Kidney (tissue), 14 donors: ENCODE results near the gene CLDN17. TPM values are rescaled to one million over a fixed set of nuclear protein-coding genes. Genes with fewer than 3 reads are reported as not detected.
A peak's percentile ranks its signal among the peaks of the same experiment; 100 is the strongest.

Source experiments
- DNase-seq, 5 donors: peaks; one replicate each; pipeline ENCODE4 v3.0.0-alpha.2; 2013 to 2020
- FAIRE-seq: peaks from 2 replicates; lab custom pipeline; 2012; peaks lifted over from hg19 to GRCh38; lab: Jason Lieb, UNC
- H3K27ac ChIP-seq, 2 donors: one replicate each; pipeline ENCODE4 v1.7.0; 2013; ENCODE audit warnings: low read depth in 2 of 2, low read length in 2 of 2, inconsistent platforms in 1 of 2
- H3K27me3 ChIP-seq: one replicate; pipeline ENCODE4 v1.7.1; 2013; ENCODE audit warnings: low read length, inconsistent platforms; ENCODE audit not compliant: control insufficient read depth, insufficient read depth
- H3K36me3 ChIP-seq, 3 donors: one replicate each; pipeline versions ENCODE4 v1.7.0 to v1.7.1; 2013; ENCODE audit warnings: low read length in 3 of 3, control low read depth in 1 of 3, inconsistent platforms in 1 of 3; ENCODE audit not compliant: insufficient read depth in 3 of 3, control insufficient read depth in 2 of 3
- H3K4me1 ChIP-seq, 3 donors: one replicate each; pipeline versions ENCODE4 v1.7.0 to v1.7.1; 2013; ENCODE audit warnings: low read length in 3 of 3, inconsistent platforms in 1 of 3, low read depth in 1 of 3; ENCODE audit not compliant: control insufficient read depth in 2 of 3, insufficient read depth in 2 of 3
- H3K4me3 ChIP-seq, 3 donors: one replicate each; pipeline versions ENCODE4 v1.7.0 to v1.8.1; 2013; ENCODE audit warnings: low read length in 3 of 3, control low read depth in 1 of 3, inconsistent platforms in 1 of 3
- H3K9ac ChIP-seq, 3 donors: one replicate each; pipeline versions ENCODE4 v1.7.0 to v1.7.1; 2013; ENCODE audit warnings: low read length in 3 of 3, control low read depth in 1 of 3, inconsistent platforms in 1 of 3
- H3K9me3 ChIP-seq, 3 donors: one replicate each; pipeline versions ENCODE4 v1.7.0 to v1.7.1; 2013; ENCODE audit warnings: low read length in 3 of 3, control low read depth in 1 of 3, inconsistent platforms in 1 of 3; ENCODE audit not compliant: control insufficient read depth in 2 of 3, insufficient read depth in 1 of 3
- CTCF ChIP-seq: IDR thresholded peaks from 3 replicates; pipeline ENCODE4 v1.5.1; 2012; ENCODE audit warnings: mild to moderate bottlenecking, moderate library complexity, borderline replicate concordance; ENCODE audit not compliant: insufficient read depth; ENCODE audit errors: extremely low read depth
- intact Hi-C: fragments of 100-400 bp; cut with DNase I; formaldehyde crosslinking; loops from one replicate; pipeline ENCODE4 v1.11.1; 2022
- polyA plus RNA-seq: library from polyadenylated mRNA; stranded (reverse); fragments of 350-450 nt; fragmentation: Illumina TruSeq; extraction: RNeasy Lipid Tissue Mini Kit (QIAGEN cat#74804); gene quantifications from one replicate; pipeline ENCODE4 v1.2.3, GENCODE V29; 2014; ENCODE audit warnings: low read depth, low replicate concordance; ENCODE audit not compliant: insufficient read depth
- total RNA-seq: library from RNA; stranded (reverse); fragmentation: NEBNext Ultra II Directional; extraction: Animal tissue kit (Norgen Biotek cat#: 25700); gene quantifications from one replicate; pipeline ENCODE4 v1.2.1, GENCODE V29; 2021
- donor health status: control.
- donor health status: control.
- donor health status: control.
- donor health status: control.
- donor health status: control.
- donor health status: DM: yes; HTN: yes; CAD: no.
- donor health status: Normal renal cell carcinoma (clear cell type).

Gene CLDN17
- total and polyA plus RNA-seq, 2 donors from 2014 or later: not detected

GRCh38 chr21:30194701-30195299, 28.2 kb upstream of the CLDN17 start:
- no peak for FAIRE-seq
- peak; percentile 35 for TF ChIP-seq CTCF
- intact Hi-C loops: no loop called here

GRCh38 chr21:30193201-30193600, 26.6 kb upstream of the CLDN17 start:
- no peak for TF ChIP-seq CTCF
- FAIRE-seq (no peak), DNase-seq (no peak)
- H3K27ac ChIP-seq: no peak overlapping the region
- no peaks in the 10 kb centered on the region for H3K4me1 ChIP-seq
- H3K27me3 ChIP-seq: no peaks in the 10 kb centered on the region
- no peak overlapping the region for H3K4me3 ChIP-seq
- H3K9ac ChIP-seq: no peak overlapping the region
- H3K9me3 ChIP-seq: no peaks in the 10 kb centered on the region
- H3K36me3 ChIP-seq: no peaks in the 10 kb centered on the region
- intact Hi-C loops: no loop called here

More at GRCh38 chr21:30194701-30195299, 28.2 kb upstream of the CLDN17 start:
- Histone ChIP-seq H3K27ac (no peak overlapping the region), H3K4me1 (no peaks in the 10 kb centered on the region), H3K27me3 (no peaks in the 10 kb centered on the region), H3K9me3 (no peaks in the 10 kb centered on the region), H3K9ac (no peak overlapping the region), H3K36me3 (no peaks in the 10 kb centered on the region), H3K4me3 (no peak overlapping the region)
- DNase-seq: peak in 2 of 5 donors; percentile 59 to 66

GRCh38 chr21:30190554-30190953, 23.9 kb upstream of the CLDN17 start:
- intact Hi-C loops: no loop called here
- Histone ChIP-seq H3K27me3 (no peaks in the 10 kb centered on the region), H3K9ac (no peak overlapping the region), H3K27ac (no peak overlapping the region), H3K9me3 (no peaks in the 10 kb centered on the region), H3K4me3 (no peak overlapping the region), H3K4me1 (no peaks in the 10 kb centered on the region), H3K36me3 (no peaks in the 10 kb centered on the region)
- FAIRE-seq (no peak), DNase-seq (no peak)
- no peak for TF ChIP-seq CTCF

- Histone ChIP-seq H3K9ac (no peak overlapping the region), H3K36me3 (no peaks in the 10 kb centered on the region), H3K27ac (no peak overlapping the region), H3K4me3 (no peak overlapping the region), H3K4me1 (no peaks in the 10 kb centered on the region), H3K9me3 (no peaks in the 10 kb centered on the region), H3K27me3 (no peaks in the 10 kb centered on the region)
- no peak for TF ChIP-seq CTCF
- DNase-seq (no peak), FAIRE-seq (no peak)
- intact Hi-C loops: no loop called here
Observed at GRCh38 chr21:30189773-30190172, 23.2 kb upstream of the CLDN17 start.
